ENCODE data around the gene ZSWIM9. TPM values are rescaled to one million over a fixed set of nuclear protein-coding genes. Genes with fewer than 3 reads are reported as not detected.

ZSWIM9 gene
- total RNA-seq, 1 donor from 2014 or later = 13.4 TPM

- peaks cover 5% of the 10 kb centered on the region for H3K9me3 Mint-ChIP-seq
- DNase-seq (ENCODE audit: low read depth, low spot score) = no peak
- no peak for TF ChIP-seq CTCF (conservative IDR thresholded peaks at IDR 0.05)
- H3K36me3 Mint-ChIP-seq (ENCODE audit: low read depth) = peaks cover 16% of the 10 kb centered on the region
- H3K4me3 Mint-ChIP-seq = no peak overlapping the region
- no peak overlapping the region for H3K27ac Mint-ChIP-seq (ENCODE audit: unreplicated experiment)
- peaks cover 19% of the 10 kb centered on the region for H3K4me1 Mint-ChIP-seq
- H3K27me3 Mint-ChIP-seq (ENCODE audit: low read depth) = no peaks in the 10 kb centered on the region
These were observed 22.3 kb downstream of the ZSWIM9 start for GRCh38 chr19:48192750-48193149.

- Mint-ChIP-seq H3K9me3 (peaks cover 3% of the 10 kb centered on the region), H3K36me3 (ENCODE audit: low read depth) (peaks cover 9% of the 10 kb centered on the region), H3K4me1 (peaks cover 19% of the 10 kb centered on the region), H3K27me3 (ENCODE audit: low read depth) (no peaks in the 10 kb centered on the region), H3K4me3 (peak overlapping the region; percentile 41), H3K27ac (ENCODE audit: unreplicated experiment) (no peak overlapping the region)
- TF ChIP-seq CTCF (conservative IDR thresholded peaks at IDR 0.05) = peak; percentile 65
- DNase-seq (ENCODE audit: low read depth, low spot score) = peak; percentile 25
These were observed 23.8 kb downstream of the ZSWIM9 start for GRCh38 chr19:48194041-48194843.

- H3K36me3 Mint-ChIP-seq (ENCODE audit: low read depth) = peaks cover 6% of the 10 kb centered on the region
- H3K4me1 Mint-ChIP-seq = peaks cover 23% of the 10 kb centered on the region
- no peak overlapping the region for H3K4me3 Mint-ChIP-seq
- DNase-seq (ENCODE audit: low read depth, low spot score) = no peak
- no peak for TF ChIP-seq CTCF (conservative IDR thresholded peaks at IDR 0.05)
- peaks cover 3% of the 10 kb centered on the region for H3K9me3 Mint-ChIP-seq
- no peak overlapping the region for H3K27ac Mint-ChIP-seq (ENCODE audit: unreplicated experiment)
- H3K27me3 Mint-ChIP-seq (ENCODE audit: low read depth) = no peaks in the 10 kb centered on the region
These were observed 24.7 kb downstream of the ZSWIM9 start for GRCh38 chr19:48194844-48195830.

GRCh38 chr19:48196321-48196763 is 25.9 kb downstream of the ZSWIM9 start:
- peaks cover 3% of the 10 kb centered on the region for H3K36me3 Mint-ChIP-seq (ENCODE audit: low read depth)
- H3K4me3 Mint-ChIP-seq = no peak overlapping the region
- peak overlapping the region; percentile 62 for H3K27ac Mint-ChIP-seq (ENCODE audit: unreplicated experiment)
- no peak for TF ChIP-seq CTCF (conservative IDR thresholded peaks at IDR 0.05)
- no peak for DNase-seq (ENCODE audit: low read depth, low spot score)
- H3K27me3 Mint-ChIP-seq (ENCODE audit: low read depth) = no peaks in the 10 kb centered on the region
- H3K9me3 Mint-ChIP-seq = no peaks in the 10 kb centered on the region
- peaks cover 15% of the 10 kb centered on the region for H3K4me1 Mint-ChIP-seq

- Mint-ChIP-seq H3K27me3 (ENCODE audit: low read depth) (no peaks in the 10 kb centered on the region), H3K4me1 (peaks cover 15% of the 10 kb centered on the region), H3K4me3 (no peak overlapping the region), H3K9me3 (no peaks in the 10 kb centered on the region), H3K36me3 (ENCODE audit: low read depth) (peaks cover 3% of the 10 kb centered on the region), H3K27ac (ENCODE audit: unreplicated experiment) (peak overlapping the region; percentile 35)
- DNase-seq (ENCODE audit: low read depth, low spot score) = no peak
- no peak for TF ChIP-seq CTCF (conservative IDR thresholded peaks at IDR 0.05)
These were observed 26.6 kb downstream of the ZSWIM9 start for GRCh38 chr19:48196933-48197665.

All from neural crest cell (in vitro differentiated cells).